Brain pericyte (primary cell): ENCODE measurements around the gene FBXW2.
A peak's percentile ranks its signal among the peaks of the same experiment; 100 is the strongest.
"Not testable (repeated sequence)": the region's sequence is repeated elsewhere in the genome, so short reads cannot be mapped to it uniquely, and the experiment has no call there.

Experiments used
- DNase-seq: peaks from one replicate; pipeline ENCODE4 v3.0.0-alpha.2; 2012; ENCODE audit warnings: low read depth, low spot score

FBXW2 gene, protein sequence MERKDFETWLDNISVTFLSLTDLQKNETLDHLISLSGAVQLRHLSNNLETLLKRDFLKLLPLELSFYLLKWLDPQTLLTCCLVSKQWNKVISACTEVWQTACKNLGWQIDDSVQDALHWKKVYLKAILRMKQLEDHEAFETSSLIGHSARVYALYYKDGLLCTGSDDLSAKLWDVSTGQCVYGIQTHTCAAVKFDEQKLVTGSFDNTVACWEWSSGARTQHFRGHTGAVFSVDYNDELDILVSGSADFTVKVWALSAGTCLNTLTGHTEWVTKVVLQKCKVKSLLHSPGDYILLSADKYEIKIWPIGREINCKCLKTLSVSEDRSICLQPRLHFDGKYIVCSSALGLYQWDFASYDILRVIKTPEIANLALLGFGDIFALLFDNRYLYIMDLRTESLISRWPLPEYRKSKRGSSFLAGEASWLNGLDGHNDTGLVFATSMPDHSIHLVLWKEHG

DNA sequence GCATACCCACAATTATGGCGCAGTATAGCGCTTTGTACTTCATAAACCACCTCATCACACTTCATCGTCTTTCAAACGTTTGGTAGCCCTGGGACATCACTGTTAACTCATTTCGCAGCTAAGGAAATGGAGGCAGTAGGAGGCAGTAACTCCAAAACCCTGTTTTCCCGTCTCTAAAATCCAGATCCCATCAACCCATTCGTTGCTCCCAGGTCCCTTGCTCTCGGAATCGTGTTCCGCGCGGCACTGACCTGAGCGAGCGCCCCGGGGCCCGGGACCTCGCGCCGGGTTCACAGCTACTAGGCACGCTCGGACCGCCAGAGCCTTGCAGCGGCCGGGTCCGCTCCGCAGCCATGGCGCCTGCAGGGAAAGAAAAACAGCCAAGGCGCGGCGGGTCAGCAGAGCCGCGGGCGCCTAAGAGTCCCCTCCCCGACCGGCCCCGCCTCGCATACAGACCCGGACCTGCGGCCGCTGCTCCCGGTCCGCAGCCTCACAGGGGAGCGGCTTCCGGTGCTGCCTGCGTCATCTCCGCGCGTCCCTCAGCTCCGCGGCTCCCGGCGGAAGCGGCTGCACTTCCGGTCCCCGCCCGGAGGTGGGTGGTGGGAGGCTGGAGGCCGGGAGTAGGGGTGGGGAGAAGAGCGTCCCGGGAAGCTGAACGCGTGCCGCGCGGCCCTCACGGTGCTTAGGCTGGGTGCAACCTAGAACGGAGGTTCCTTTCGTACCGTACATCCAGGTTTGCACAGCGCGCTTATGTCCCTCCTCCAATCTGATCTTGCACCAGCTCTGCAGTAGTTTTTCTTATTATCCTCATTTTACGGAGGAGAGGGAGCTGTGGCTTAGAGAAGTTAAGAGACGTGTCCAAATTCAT is at the start of gene FBXW2:
TSS of gene FBXW2 (minus strand) at position 519 of the 868 bp plus-strand sequence. CDS start 5,158 bp downstream, outside the sequence.
- peak; percentile 39 for DNase-seq

- DNase-seq, result no peak
Observed at GRCh38 chr9:120841930-120842684, 48.9 kb upstream of the FBXW2 start.

DNA sequence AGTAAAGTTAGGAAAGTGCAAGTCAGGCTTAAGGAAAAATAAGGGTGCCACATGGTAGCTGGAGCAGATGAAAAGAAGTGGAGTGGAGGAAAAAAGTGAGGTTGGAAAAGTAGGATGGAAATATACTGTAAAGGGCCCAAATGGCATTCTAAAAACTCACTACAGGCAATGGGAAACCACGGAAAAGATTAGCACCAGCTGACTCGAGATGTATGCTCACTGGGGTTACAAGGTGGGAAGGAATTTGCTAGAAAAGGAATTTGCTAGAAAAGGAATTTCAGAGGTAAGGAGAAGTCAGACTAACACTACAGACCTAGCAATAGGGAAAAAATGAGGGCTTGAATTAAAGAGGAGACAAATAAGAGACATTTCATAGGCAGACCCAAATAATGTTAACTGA is 45.9 kb upstream of the FBXW2 start:
- DNase-seq, result no peak

- no peak for DNase-seq
Observed at GRCh38 chr9:120837921-120838320, 44.7 kb upstream of the FBXW2 start.

DNA sequence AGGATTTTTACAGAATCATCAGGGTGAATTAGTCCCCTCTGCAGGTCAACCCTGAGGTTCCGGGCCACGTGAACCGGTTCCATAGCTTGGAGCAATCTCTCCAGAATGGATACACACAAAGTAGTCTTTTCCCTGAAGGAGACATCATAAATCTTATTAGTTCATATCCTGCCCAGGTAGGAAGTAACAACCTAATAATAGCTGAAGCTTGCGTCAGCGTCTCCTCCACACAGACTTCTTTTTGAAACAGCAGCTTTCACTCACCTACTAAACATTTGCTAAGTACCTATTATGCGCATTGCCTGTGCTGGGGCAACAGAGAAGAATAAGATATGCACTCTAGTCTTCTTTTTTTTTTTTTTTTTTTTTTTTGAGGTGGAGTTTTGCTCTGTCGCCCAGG is 40.1 kb upstream of the FBXW2 start:
- DNase-seq, result no peak

GRCh38 chr9:120832807-120833206 is 39.6 kb upstream of the FBXW2 start:
- DNase-seq, result no peak

DNA sequence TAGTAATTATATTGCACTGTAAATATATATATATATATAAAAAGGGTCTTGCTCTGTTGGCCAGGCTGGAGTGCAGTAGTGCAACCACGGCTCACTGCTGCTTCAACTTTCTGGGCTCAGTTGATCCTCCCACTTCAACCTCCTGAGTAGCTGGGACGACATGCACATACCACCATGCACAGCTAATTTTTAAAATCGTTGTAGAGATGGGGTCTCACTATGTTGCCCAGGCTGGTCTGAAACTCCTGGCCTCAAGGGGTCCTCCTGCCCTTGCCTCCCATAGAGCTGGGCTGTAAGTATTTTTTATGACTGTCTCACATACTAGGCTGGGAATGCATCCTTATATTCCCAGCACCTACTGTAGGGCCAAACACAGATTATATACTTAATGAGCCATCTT is 37.6 kb upstream of the FBXW2 start:
- no peak for DNase-seq

GRCh38 chr9:120830151-120830550 is 36.9 kb upstream of the FBXW2 start:
- no peak for DNase-seq

GRCh38 chr9:120829650-120830049 is 36.4 kb upstream of the FBXW2 start:
- no peak for DNase-seq

- DNase-seq, result no peak
Observed at GRCh38 chr9:120820095-120820494, 26.9 kb upstream of the FBXW2 start.

DNA sequence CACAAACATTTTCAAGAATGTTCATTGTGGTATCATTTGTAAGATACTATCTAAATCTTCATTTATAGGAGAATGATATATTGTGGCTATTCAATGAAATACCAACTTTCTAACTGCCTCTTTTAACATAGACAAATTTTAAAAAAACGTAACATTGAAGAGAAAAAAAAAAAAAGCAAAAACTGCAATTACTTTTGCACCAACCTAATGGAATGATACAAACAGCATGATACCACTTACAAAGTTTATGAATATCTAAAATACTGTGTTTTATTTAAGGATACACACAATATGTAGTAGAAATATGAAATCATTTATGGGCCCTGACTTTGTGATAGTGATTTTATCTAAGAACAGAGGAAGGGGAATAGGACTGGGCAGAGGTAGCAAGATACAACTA is 25.4 kb upstream of the FBXW2 start:
- DNase-seq, result no peak

DNA sequence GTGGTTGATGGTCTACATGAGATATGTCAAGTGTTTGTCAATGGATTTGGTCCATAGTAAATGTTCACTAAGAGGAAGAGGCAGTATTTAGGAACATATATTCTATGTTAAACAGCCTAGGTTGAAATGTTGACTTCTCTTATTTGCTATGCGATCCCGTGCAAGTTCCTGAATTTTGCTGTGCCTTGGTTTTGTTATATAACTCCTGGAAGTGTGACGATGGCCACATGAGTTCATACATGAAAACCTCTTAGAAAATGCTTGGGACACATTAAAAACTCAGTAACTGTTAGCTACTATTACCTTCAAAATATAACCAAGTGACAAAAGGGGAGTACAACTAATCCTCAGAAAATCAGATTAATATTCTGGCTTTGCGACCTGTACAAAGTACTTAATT is 21.9 kb upstream of the FBXW2 start:
- no peak for DNase-seq

DNA sequence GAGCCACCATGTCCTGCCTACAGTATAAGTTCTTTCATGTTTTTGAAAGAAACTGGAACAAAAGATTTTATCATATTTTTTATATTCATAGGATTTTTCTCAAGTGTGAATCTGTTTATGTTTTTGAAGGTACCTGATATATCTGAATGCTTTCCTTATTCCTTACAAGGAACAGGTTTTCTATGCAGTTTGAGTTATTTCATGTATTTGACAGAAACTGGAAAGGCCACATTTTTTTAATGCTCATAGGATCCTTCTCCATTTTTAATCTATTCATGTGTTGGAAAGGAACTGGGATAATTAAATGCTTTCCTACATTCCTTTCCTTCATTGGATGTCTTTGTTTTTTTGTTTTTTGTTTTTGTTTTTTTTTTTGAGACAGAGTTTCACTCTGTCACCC is 15.7 kb upstream of the FBXW2 start:
- DNase-seq, result no peak

GRCh38 chr9:120807607-120808379 is 14.6 kb upstream of the FBXW2 start:
- no peak for DNase-seq

DNA sequence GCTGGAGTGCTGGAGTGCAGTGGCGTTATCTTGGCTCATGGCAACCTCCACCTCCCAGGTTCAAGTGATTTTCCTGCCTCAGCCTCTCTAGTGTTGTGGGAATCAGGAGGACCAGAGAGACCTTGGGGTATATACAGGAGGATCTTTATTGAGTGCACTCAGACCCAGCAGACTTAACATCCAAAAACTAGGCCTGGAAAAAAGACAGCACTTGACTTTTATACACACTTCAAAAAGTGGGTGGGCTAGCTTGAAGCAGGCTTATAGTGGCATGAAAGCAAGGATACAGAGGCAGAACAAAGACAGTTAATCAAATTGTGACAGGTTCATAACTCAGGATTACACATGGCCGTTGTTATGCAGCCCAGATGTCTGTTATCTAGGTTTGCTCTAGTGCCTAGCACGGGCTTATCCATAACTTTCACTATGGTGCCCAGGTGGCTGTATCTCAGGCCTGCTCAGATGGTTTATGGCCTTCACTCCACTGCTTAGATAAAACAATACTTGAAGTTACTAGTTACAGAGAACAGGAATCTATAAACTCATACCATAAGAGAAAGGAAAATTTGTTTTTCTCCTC is 11.7 kb upstream of the FBXW2 start:
- not testable (repeated sequence) for DNase-seq

GRCh38 chr9:120801441-120801840 is 8.2 kb upstream of the FBXW2 start:
- no peak for DNase-seq

- no peak for DNase-seq
Observed at GRCh38 chr9:120791161-120791560, 2.1 kb downstream of the FBXW2 start.

GRCh38 chr9:120787933-120788332 is 5.3 kb downstream of the FBXW2 start:
- no peak for DNase-seq

GRCh38 chr9:120783602-120784047 is 9.6 kb downstream of the FBXW2 start:
- DNase-seq, result no peak

DNA sequence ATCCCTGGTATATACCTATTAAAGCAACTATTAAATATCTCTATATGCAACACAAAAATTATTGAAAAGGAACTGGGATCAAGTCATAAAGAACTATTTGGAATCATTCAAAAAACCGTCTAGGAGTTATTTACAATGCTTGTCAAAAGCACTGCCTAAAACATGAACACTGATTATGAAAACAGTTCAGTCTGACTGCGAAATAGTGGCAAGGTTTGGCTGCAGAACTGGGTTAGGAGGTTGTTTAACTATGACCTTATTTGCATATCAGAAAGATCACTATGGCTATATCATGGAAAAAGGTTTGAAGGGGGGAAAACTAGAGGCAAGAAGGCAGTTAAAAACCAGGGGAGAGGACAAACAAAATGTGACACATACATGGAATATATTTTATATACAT is 12.0 kb downstream of the FBXW2 start:
- DNase-seq, result no peak

- DNase-seq, result no peak
Observed at GRCh38 chr9:120780367-120780766, 12.8 kb downstream of the FBXW2 start.
